HG02970 (cell line): Measurements from ENCODE around the gene ST6GALNAC3.
"Not testable (repeated sequence)": the region's sequence is repeated elsewhere in the genome, so short reads cannot be mapped to it uniquely, and the experiment has no call there.

Source experiments
- ATAC-seq: cut with Tn5 transposase; IDR thresholded peaks from one replicate; pipeline ENCODE4 v1.9.1; 2021; ENCODE audit warnings: mild to moderate bottlenecking, moderate library complexity, moderate number of reproducible peaks; ENCODE audit not compliant: unreplicated experiment, low FRiP score

Gene ST6GALNAC3

DNA sequence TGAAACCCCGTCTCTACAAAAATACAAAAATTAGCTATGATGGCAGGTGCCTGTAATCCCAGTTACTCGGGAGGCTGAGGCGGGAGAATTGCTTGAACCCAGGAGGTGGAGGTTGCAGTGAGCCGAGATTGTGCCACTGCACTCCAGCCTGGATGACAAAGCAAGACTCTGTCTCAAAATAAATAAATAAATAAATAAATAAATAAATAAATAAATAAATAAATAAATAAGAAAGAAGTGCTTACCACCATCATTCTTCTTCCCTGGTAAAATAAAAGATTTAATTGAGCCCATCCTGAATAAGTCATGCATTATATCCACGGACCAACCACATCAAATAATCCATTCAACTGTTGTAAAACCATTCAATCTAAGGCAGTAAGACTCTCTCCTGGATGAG is 578.3 kb downstream of the ST6GALNAC3 start:
- not testable (repeated sequence) for ATAC-seq

- ATAC-seq: no peak
Measured at GRCh38 chr1:76657623-76658022, 583.1 kb downstream of the ST6GALNAC3 start.

GRCh38 chr1:76659171-76659940 is 584.8 kb downstream of the ST6GALNAC3 start:
- no peak for ATAC-seq

GRCh38 chr1:76661531-76661930 is 587.0 kb downstream of the ST6GALNAC3 start:
- no peak for ATAC-seq

DNA sequence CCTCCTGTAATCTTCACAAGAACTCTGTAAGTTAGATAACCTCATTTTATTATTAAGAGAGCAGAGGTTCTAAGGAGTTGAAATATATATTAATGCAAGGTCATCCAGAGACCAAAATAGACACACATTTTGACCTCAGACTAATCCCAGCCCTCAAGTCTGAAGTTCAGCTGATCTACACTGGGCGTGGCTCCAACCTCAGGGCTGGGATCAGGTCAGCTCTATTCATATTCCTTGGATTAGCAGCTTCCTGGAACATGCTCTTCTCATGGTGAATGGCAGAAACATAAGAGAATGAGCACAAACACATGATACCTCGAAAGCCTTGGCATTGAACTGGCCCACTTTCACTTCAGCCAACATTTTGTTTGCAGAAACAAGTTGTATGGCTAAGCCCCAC is 592.0 kb downstream of the ST6GALNAC3 start:
- no peak for ATAC-seq

- peak; percentile 59 for ATAC-seq
Measured at GRCh38 chr1:76668046-76668445, 593.5 kb downstream of the ST6GALNAC3 start.

- no peak for ATAC-seq
Measured at GRCh38 chr1:76669131-76669530, 594.6 kb downstream of the ST6GALNAC3 start.

GRCh38 chr1:76669624-76670315 is 595.2 kb downstream of the ST6GALNAC3 start:
- no peak for ATAC-seq

DNA sequence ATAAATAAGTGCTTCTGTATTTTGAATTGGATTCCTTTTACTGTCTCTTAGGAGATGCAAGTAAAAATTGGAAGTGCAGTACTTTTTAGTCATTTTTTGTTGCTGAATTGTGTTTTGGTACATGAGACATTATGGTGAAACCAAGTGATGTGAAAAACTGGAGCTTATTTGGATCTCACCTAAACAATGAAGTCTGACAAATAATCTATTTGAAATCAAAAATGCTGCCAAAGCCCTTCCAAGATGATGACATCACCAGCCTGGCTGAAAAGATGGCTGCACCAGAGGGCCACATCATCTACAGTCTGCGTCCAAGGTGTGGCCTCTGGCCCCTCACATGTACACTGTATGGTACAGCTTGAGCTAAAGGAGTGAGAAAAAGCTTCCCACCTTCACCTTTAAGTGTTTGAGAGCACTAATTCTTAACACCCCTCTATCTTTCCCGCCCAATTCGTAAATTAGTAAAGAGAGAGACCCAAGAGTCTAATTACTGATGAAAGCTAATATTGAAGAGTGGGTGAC is 600.2 kb downstream of the ST6GALNAC3 start:
- ATAC-seq: no peak

GRCh38 chr1:76677416-76678405 is 603.2 kb downstream of the ST6GALNAC3 start:
- ATAC-seq: no peak

DNA sequence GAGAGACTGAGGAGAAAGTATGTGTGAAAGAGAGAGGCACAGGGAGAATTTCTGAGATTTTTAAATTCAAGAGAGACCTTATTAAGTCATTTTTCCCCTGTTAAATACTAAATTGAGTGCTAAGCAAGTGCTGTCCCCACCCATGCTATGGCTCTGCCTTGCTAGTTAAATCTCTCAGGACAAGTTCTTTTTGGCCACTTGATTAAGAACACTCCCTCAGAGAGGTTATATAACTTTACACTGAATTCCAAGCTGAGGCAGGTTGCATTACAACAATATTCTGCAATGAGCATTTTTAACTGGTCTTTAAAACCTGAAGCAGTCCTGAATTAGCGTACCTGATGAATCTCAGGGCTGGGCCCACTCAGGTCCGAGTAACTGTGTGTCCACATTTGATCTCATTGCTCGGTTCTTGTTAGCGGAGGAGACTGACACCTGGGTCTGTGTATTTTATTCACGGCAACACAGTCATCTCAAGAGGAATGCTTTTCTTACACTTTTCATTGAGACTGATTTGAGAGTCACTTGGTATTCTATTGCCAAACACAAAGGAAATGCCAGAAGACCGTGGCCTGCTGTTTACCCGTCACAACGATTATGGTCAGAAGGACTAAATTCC is 605.1 kb downstream of the ST6GALNAC3 start:
- ATAC-seq: no peak

DNA sequence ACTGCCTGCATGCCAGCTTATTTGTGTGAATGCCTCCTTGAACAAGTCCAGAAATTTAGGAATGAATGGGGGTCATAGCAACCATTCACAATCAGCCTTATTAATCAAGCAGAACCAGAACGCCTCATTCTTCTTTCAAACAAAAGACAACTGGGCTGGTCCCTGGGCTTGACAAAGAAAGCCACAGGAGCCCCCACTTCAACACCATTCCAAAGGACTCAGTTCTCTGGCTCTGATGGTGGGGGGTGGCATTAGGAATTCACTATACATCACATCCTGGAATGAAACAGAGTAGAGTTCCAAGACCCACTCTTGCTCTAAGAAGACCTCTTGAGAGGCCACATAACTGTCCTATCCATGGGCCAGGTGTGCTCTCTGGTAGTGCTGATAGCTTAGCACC is 606.1 kb downstream of the ST6GALNAC3 start:
- no peak for ATAC-seq

DNA sequence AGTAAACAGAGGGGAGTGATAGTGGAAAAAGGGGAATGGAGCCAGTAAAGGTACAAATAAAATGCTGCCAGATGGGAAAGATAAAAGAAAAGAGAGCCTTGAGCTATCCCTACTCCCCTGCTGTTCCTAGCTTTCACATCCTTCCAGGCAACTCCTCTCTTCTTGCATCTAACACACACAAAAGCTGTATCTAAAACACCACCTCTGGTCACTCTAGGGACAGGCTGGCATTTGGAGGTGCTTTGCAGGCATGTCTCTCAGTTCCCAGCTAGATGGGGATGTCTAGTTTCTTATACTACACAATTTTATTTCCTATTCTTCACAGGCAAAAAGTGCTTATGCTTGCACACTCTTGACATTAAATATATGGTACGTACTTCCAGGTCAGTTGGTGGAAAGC is 607.6 kb downstream of the ST6GALNAC3 start:
- ATAC-seq: no peak
